Esophagus squamous epithelium (tissue), 4 donors: ENCODE results near the gene ZC3H8.

Experiments
- POLR2A ChIP-seq, 4 donors: fragments of 450-650 bp; IDR thresholded peaks; one replicate each; pipeline ENCODE4 v1.6.1; 2017; ENCODE audit warnings: antibody characterized with exemption in 4 of 4, mild to moderate bottlenecking in 4 of 4, moderate library complexity in 3 of 4
- TF ChIP-seq, protein P1 (sequence below), 6 experiments: fragments of 450-650 bp in 4 of 6; fragments of 200-600 bp in 2 of 6; sonication (generic) in 2 of 6; IDR thresholded peaks; one replicate each; pipeline ENCODE4 v1.5.1; 2016 to 2019; ENCODE audit warnings: antibody characterized with exemption in 6 of 6, mild to moderate bottlenecking in 4 of 6, moderate library complexity in 4 of 6

- TF ChIP-seq, protein P1, sequence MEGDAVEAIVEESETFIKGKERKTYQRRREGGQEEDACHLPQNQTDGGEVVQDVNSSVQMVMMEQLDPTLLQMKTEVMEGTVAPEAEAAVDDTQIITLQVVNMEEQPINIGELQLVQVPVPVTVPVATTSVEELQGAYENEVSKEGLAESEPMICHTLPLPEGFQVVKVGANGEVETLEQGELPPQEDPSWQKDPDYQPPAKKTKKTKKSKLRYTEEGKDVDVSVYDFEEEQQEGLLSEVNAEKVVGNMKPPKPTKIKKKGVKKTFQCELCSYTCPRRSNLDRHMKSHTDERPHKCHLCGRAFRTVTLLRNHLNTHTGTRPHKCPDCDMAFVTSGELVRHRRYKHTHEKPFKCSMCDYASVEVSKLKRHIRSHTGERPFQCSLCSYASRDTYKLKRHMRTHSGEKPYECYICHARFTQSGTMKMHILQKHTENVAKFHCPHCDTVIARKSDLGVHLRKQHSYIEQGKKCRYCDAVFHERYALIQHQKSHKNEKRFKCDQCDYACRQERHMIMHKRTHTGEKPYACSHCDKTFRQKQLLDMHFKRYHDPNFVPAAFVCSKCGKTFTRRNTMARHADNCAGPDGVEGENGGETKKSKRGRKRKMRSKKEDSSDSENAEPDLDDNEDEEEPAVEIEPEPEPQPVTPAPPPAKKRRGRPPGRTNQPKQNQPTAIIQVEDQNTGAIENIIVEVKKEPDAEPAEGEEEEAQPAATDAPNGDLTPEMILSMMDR (IDR thresholded peaks at IDR 0.05), result no peak
- no peak for TF ChIP-seq POLR2A (IDR thresholded peaks at IDR 0.05)
Observed at GRCh38 chr2:112244854-112245253, 10.0 kb downstream of the ZC3H8 start.
